AG04449 (cell line): ENCODE measurements around the gene ANKS1B.

Experiments
- CTCF ChIA-PET: fragments of 350-600 bp; formaldehyde crosslinking; extraction: SDS; loops from one replicate; lab custom pipeline; 2021; ENCODE audit warnings: antibody characterized with exemption; lab: Yijun Ruan, JAX
- POLR2A ChIA-PET: fragments of 400-600, 350-600 bp; formaldehyde crosslinking; extraction: SDS; loops from one replicate; lab custom pipeline; 2020; ENCODE audit warnings: antibody characterized with exemption, inconsistent platforms; lab: Yijun Ruan, JAX
- DNase-seq: peaks from one replicate; pipeline ENCODE4 v3.0.0-alpha.2; 2010; ENCODE audit warnings: low read depth, low spot score
- H3K4me3 ChIP-seq: 2 replicates; pipeline ENCODE4 v1.5.1; 2011; ENCODE audit warnings: low read depth, mild to moderate bottlenecking, control low read depth, low read length
- CTCF ChIP-seq: IDR thresholded peaks from one replicate; pipeline ENCODE4 v1.5.1; 2011; ENCODE audit warnings: mild to moderate bottlenecking, moderate library complexity, low read length, control low read depth, inconsistent platforms; ENCODE audit not compliant: insufficient read depth; ENCODE audit errors: missing control alignments

Gene ANKS1B

GRCh38 chr12:98691351-98691750, 1293.4 kb downstream of the ANKS1B start:
- CTCF ChIA-PET = interaction anchor here (1.4 kb wide), 1 partner anchor 8 kb away, joined by 4 read pairs; no protein-coding TSS in a partner anchor
- no peak for TF ChIP-seq CTCF
- POLR2A ChIA-PET = no interaction called here
- H3K4me3 ChIP-seq = no peak overlapping the region
- DNase-seq = no peak

- no peak for TF ChIP-seq CTCF
- ChIA-PET CTCF (interaction anchor here (0.9 to 1.5 kb wide), 2 partner anchors 195 to 313 kb away, joined by 3 read pairs; no protein-coding TSS in a partner anchor), POLR2A (no interaction called here)
- no peak for DNase-seq
- H3K4me3 ChIP-seq = no peak overlapping the region
Observed at GRCh38 chr12:98686603-98687002, 1298.1 kb downstream of the ANKS1B start.
